Cardiac muscle cell (in vitro differentiated cells and primary cell): ENCODE data around the gene CAPNS2. TPM values are rescaled to one million over a fixed set of nuclear protein-coding genes. Genes with fewer than 3 reads are reported as not detected.
"Not testable (repeated sequence)": the region's sequence is repeated elsewhere in the genome, so short reads cannot be mapped to it uniquely, and the experiment has no call there.

Source experiments
- DNase-seq, 2 donors: peaks; one replicate each; pipeline versions ENCODE4 v3.0.0 to v3.0.0-alpha.2; 2010 to 2017; ENCODE audit warnings: low read depth in 1 of 2, low spot score in 1 of 2
- H3K27ac ChIP-seq: fragments of 200-600 bp; sonication (generic); 2 replicates; pipeline ENCODE4 v1.5.1; 2016
- H3K27me3 ChIP-seq: fragments of 200-600 bp; sonication (generic); 2 replicates; pipeline ENCODE4 v1.6.0; 2016; ENCODE audit warnings: control low read depth
- H3K36me3 ChIP-seq: fragments of 200-600 bp; sonication (generic); 2 replicates; pipeline ENCODE4 v1.5.1; 2016; ENCODE audit warnings: control low read depth
- H3K4me1 ChIP-seq: fragments of 200-600 bp; sonication (generic); 2 replicates; pipeline ENCODE4 v1.8.1; 2017; ENCODE audit warnings: low read depth, mild to moderate bottlenecking, mixed run types
- H3K4me3 ChIP-seq: fragments of 200-600 bp; sonication (generic); 2 replicates; pipeline ENCODE4 v1.5.1; 2016; ENCODE audit warnings: mild to moderate bottlenecking
- H3K9me3 ChIP-seq: fragments of 200-600 bp; sonication (generic); 2 replicates; pipeline ENCODE4 v1.5.1; 2017; ENCODE audit warnings: low read depth, mild to moderate bottlenecking, control low read depth
- CTCF ChIP-seq: IDR thresholded peaks from 2 replicates; pipeline ENCODE4 v1.5.1; 2012; ENCODE audit warnings: low read depth, mild to moderate bottlenecking, low read length
- polyA plus RNA-seq: library from polyadenylated mRNA; unstranded; fragments of >200 nt; fragmentation: Nextera tagmentation; extraction: Ambion mirVana; gene quantifications from 2 replicates; pipeline ENCODE4 v1.2.1, GENCODE V29; 2016
- total RNA-seq: library from RNA; depleted of rRNA; stranded (reverse); fragments of >200 nt; gene quantifications from 2 replicates; pipeline ENCODE4 v1.2.3, GENCODE V29; 2016

Gene CAPNS2
- total and polyA plus RNA-seq, 2 experiments from 2014 or later = not detected

- TF ChIP-seq CTCF = no peak
- no peaks in the 10 kb centered on the region for H3K4me1 ChIP-seq
- no peaks in the 10 kb centered on the region for H3K36me3 ChIP-seq
- H3K9me3 ChIP-seq = peaks cover 2% of the 10 kb centered on the region
- H3K27me3 ChIP-seq = no peaks in the 10 kb centered on the region
- H3K27ac ChIP-seq = no peak overlapping the region
- DNase-seq = no peak
- H3K4me3 ChIP-seq = no peak overlapping the region
These were observed 47.3 kb downstream of the CAPNS2 start for GRCh38 chr16:55613613-55614335.

GRCh38 chr16:55615071-55615470 lies 48.6 kb downstream of the CAPNS2 start:
- TF ChIP-seq CTCF = no peak
- H3K27ac ChIP-seq = no peak overlapping the region
- H3K9me3 ChIP-seq = no peaks in the 10 kb centered on the region
- no peaks in the 10 kb centered on the region for H3K27me3 ChIP-seq
- no peak overlapping the region for H3K4me3 ChIP-seq
- H3K36me3 ChIP-seq = no peaks in the 10 kb centered on the region
- no peak for DNase-seq
- no peaks in the 10 kb centered on the region for H3K4me1 ChIP-seq

GRCh38 chr16:55615670-55616069 lies 49.2 kb downstream of the CAPNS2 start:
- H3K27me3 ChIP-seq, DNase-seq, H3K27ac ChIP-seq, H3K4me3 ChIP-seq, H3K9me3 ChIP-seq, H3K4me1 ChIP-seq, H3K36me3 ChIP-seq: not testable (repeated sequence)

Other genes starting within 250 kb of the CAPNS2 start
- 0.07 and 0.09 TPM in 2 replicates for gene IRX6, start 242.5 kb upstream of the CAPNS2 start, total RNA-seq
- gene IRX6, start 242.5 kb upstream of the CAPNS2 start, polyA plus RNA-seq = 0.15 and 0.31 TPM in 2 replicates
- gene MMP2, start 87.5 kb upstream of the CAPNS2 start, total RNA-seq = 37.5 and 44.3 TPM in 2 replicates
- 39.9 and 55.2 TPM in 2 replicates for gene MMP2, start 87.5 kb upstream of the CAPNS2 start, polyA plus RNA-seq
- gene LPCAT2, start 57.6 kb upstream of the CAPNS2 start, total RNA-seq = 1.5 and 6.2 TPM in 2 replicates
- gene LPCAT2, start 57.6 kb upstream of the CAPNS2 start, polyA plus RNA-seq = 4.0 and 4.4 TPM in 2 replicates
- gene SLC6A2, start 89.3 kb downstream of the CAPNS2 start, total RNA-seq = 1.3 and 3.4 TPM in 2 replicates
- 1.9 and 3.4 TPM in 2 replicates for gene SLC6A2, start 89.3 kb downstream of the CAPNS2 start, polyA plus RNA-seq